PC-9 (cell line): ENCODE results near the gene C9orf152. TPM values are rescaled to one million over a fixed set of nuclear protein-coding genes. Genes with fewer than 3 reads are reported as not detected.

Source experiments
- BruUV-seq: library from RNA; stranded (reverse); fragments of 400-500 nt; replicated peaks from 2 replicates; lab custom pipeline; 2021; lab: Mats Ljungman, UMichigan
- CTCF ChIA-PET: fragments of 300-600 bp; sonication (Branson Sonifier 250); formaldehyde crosslinking; loops from one replicate; lab custom pipeline; 2022; ENCODE audit warnings: antibody characterized with exemption; lab: Charles Lee
- POLR2A ChIA-PET: fragments of 300-600 bp; sonication (Branson Sonifier 250); formaldehyde crosslinking; loops from one replicate; lab custom pipeline; 2022; ENCODE audit warnings: antibody characterized with exemption; ENCODE audit not compliant: unreplicated experiment; lab: Charles Lee
- DNase-seq, 2 experiments: peaks; one replicate each; pipeline versions ENCODE4 v3.0.0 to v3.0.0-alpha.2; 2015 to 2022; ENCODE audit warnings: mixed read lengths in 1 of 2
- H2AFZ ChIP-seq: fragments of 200-600 bp; sonication (generic); 2 replicates; pipeline ENCODE4 v1.8.1; 2017; ENCODE audit warnings: antibody characterized with exemption
- H3F3A ChIP-seq: fragments of 200-600 bp; sonication (generic); 2 replicates; pipeline ENCODE4 v1.8.1; 2017; ENCODE audit warnings: antibody characterized with exemption, mild to moderate bottlenecking, low read depth; ENCODE audit not compliant: insufficient read depth
- H3K27ac ChIP-seq: fragments of 200-600 bp; sonication (generic); 2 replicates; pipeline ENCODE4 v1.6.1; 2016; ENCODE audit warnings: mixed run types
- H3K27me3 ChIP-seq: fragments of 200-600 bp; sonication (generic); 2 replicates; pipeline ENCODE4 v1.6.1; 2016; ENCODE audit warnings: low read depth, mixed run types; ENCODE audit not compliant: insufficient read depth
- H3K36me3 ChIP-seq: fragments of 200-600 bp; sonication (generic); 2 replicates; pipeline ENCODE4 v1.6.1; 2016; ENCODE audit warnings: low read depth, mixed run types
- H3K4me1 ChIP-seq: fragments of 200-600 bp; sonication (generic); replicated peaks from 2 replicates; pipeline ENCODE4 v1.6.1; 2016; ENCODE audit warnings: mixed run types; ENCODE audit not compliant: insufficient read depth
- H3K4me2 ChIP-seq: fragments of 200-600 bp; sonication (generic); 2 replicates; pipeline ENCODE4 v1.6.1; 2017; ENCODE audit warnings: mixed run types
- H3K4me3 ChIP-seq: fragments of 200-600 bp; sonication (generic); 2 replicates; pipeline ENCODE4 v1.6.1; 2016; ENCODE audit warnings: mixed run types
- H3K79me2 ChIP-seq: fragments of 200-600 bp; sonication (generic); 2 replicates; pipeline ENCODE4 v1.6.1; 2017; ENCODE audit warnings: low read depth, mixed run types
- H3K9me2 ChIP-seq: fragments of 200-600 bp; sonication (generic); 2 replicates; pipeline ENCODE4 v1.8.1; 2017; ENCODE audit warnings: mild to moderate bottlenecking; ENCODE audit not compliant: insufficient read depth
- H3K9me3 ChIP-seq: fragments of 200-600 bp; sonication (generic); 2 replicates; pipeline ENCODE4 v1.8.1; 2016; ENCODE audit warnings: low read depth; ENCODE audit not compliant: insufficient read depth
- H4K20me1 ChIP-seq: fragments of 200-600 bp; sonication (generic); 2 replicates; pipeline ENCODE4 v1.8.1; 2017; ENCODE audit not compliant: insufficient read depth
- EZH2 ChIP-seq: fragments of 200-600 bp; sonication (generic); IDR thresholded peaks from 2 replicates; pipeline ENCODE4 v1.8.0; 2017; ENCODE audit warnings: antibody characterized with exemption, low read depth
- intact Hi-C: fragments of 100-400 bp; cut with micrococcal nuclease; formaldehyde crosslinking; loops from one replicate; pipeline ENCODE4 v1.10.0; 2022; ENCODE audit not compliant: unreplicated experiment
- total RNA-seq: library from RNA; stranded (reverse); gene quantifications from 2 replicates; pipeline ENCODE4 v1.2.3, GENCODE V29; 2021
- TF ChIP-seq, protein P1 (sequence below): fragments of 200-600 bp; sonication (generic); conservative IDR thresholded peaks from 2 replicates; pipeline ENCODE4 v1.6.1; 2017; ENCODE audit warnings: mixed run types, antibody characterized with exemption, mild to moderate bottlenecking, moderate library complexity

The C9orf152 gene
- total RNA-seq, 1 experiment from 2014 or later: 0.74 TPM

DNA sequence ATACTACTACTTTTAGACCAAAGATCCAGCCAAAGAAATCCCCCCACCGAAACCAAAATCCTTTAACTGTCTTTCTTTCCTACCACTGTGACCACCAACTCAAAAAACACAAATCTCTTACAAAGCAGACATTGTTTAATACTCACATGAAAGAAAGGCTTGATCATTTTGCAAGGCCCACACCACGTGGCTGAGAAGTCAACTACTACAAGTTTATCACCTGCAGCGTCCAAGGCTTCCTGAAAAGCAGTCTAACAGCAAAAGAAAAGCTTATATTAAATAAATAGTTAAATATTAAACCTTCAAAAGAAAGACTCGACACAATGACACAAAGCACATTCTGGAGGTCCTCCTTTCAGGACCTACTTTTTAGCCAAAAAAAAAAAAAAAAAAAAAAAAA, 43.3 kb upstream of the C9orf152 start:
- Histone ChIP-seq H3K4me1 (peaks cover 45% of the 10 kb centered on the region), H3K27me3 (no peaks in the 10 kb centered on the region), H2AFZ (no peak overlapping the region), H3K9me3 (no peaks in the 10 kb centered on the region), H3K9me2 (no peaks in the 10 kb centered on the region), H3K27ac (peak overlapping the region; percentile 16; the same call in 1 of the 2 replicates), H3K79me2 (peaks cover 99% of the 10 kb centered on the region), H3F3A (peaks cover 65% of the 10 kb centered on the region), H4K20me1 (peaks cover 91% of the 10 kb centered on the region), H3K4me3 (no peak overlapping the region), H3K36me3 (peaks cover 68% of the 10 kb centered on the region), H3K4me2 (no peak overlapping the region; the same call in 1 of the 2 replicates)
- DNase-seq: no peak
- TF ChIP-seq EZH2: no peak
- TF ChIP-seq, protein P1, sequence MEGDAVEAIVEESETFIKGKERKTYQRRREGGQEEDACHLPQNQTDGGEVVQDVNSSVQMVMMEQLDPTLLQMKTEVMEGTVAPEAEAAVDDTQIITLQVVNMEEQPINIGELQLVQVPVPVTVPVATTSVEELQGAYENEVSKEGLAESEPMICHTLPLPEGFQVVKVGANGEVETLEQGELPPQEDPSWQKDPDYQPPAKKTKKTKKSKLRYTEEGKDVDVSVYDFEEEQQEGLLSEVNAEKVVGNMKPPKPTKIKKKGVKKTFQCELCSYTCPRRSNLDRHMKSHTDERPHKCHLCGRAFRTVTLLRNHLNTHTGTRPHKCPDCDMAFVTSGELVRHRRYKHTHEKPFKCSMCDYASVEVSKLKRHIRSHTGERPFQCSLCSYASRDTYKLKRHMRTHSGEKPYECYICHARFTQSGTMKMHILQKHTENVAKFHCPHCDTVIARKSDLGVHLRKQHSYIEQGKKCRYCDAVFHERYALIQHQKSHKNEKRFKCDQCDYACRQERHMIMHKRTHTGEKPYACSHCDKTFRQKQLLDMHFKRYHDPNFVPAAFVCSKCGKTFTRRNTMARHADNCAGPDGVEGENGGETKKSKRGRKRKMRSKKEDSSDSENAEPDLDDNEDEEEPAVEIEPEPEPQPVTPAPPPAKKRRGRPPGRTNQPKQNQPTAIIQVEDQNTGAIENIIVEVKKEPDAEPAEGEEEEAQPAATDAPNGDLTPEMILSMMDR: no peak
- intact Hi-C loops: no loop called here
- ChIA-PET POLR2A (no interaction called here), CTCF (no interaction called here)
- BruUV-seq: no TSS peak

DNA sequence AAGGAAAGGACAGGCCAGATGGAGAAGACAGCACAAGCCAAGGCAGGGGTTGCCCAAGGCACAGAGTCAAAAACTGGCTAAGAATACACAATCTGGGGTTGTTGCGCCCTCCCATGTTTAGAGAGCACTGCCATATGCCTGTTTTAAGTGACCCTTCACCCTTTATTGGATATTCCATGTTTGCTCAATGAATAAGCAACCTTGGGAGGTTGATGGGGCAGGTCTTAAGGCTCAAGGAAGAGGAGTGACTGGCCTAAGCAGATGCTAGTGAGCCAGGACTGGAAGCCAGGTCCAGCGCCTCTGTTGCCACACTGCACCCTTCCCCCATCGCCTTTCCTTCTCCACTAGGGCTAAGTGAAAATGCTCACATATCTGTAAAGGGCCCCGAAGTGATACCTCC, 41.6 kb upstream of the C9orf152 start:
- Histone ChIP-seq H3K4me1 (peaks cover 45% of the 10 kb centered on the region), H3K9me2 (no peaks in the 10 kb centered on the region), H3K9me3 (no peaks in the 10 kb centered on the region), H3K27ac (peak overlapping the region; percentile 16; the same call in 1 of the 2 replicates), H2AFZ (no peak overlapping the region), H3K79me2 (peaks cover 88% of the 10 kb centered on the region), H4K20me1 (peaks cover 97% of the 10 kb centered on the region), H3K4me2 (no peak overlapping the region), H3K36me3 (peaks cover 72% of the 10 kb centered on the region), H3K4me3 (no peak overlapping the region), H3K27me3 (no peaks in the 10 kb centered on the region), H3F3A (peaks cover 77% of the 10 kb centered on the region)
- no peak for DNase-seq
- POLR2A ChIA-PET: interaction anchor here (0.6 kb wide), 1 partner anchor 186 kb away, joined by 3 read pairs; no protein-coding TSS in a partner anchor
- no TSS peak for BruUV-seq
- TF ChIP-seq, protein P1: no peak
- no peak for TF ChIP-seq EZH2
- intact Hi-C loops: no loop called here
- CTCF ChIA-PET: no interaction called here

DNA sequence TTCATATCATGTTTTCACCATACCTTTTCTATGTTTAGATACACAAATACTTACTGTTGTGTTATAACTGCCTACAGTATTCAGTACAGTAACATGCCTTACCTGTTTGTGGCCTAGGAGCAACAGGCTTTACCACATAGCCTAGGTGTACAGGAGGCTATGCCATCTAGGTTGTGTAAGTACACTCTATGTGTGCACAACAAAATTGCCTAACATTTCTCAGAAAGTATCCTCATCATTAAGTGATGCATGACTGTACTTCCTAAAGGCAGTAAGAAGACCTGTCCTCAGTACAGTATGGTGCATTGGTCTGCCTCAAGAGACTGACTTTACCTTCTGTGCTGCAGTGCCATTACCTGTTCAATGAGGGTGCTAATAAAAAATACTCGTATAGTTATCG, 40.4 kb upstream of the C9orf152 start:
- Histone ChIP-seq H4K20me1 (peaks cover 89% of the 10 kb centered on the region), H3K36me3 (peaks cover 71% of the 10 kb centered on the region)
- POLR2A ChIA-PET: no interaction called here

More for the DNA sequence above, 40.4 kb upstream of the C9orf152 start:
- no peak overlapping the region for H3K4me3 ChIP-seq
- peak in 1 of 2 experiments; percentile 77 for DNase-seq
- no peaks in the 10 kb centered on the region for H3K27me3 ChIP-seq
- no peak overlapping the region for H2AFZ ChIP-seq
- no peaks in the 10 kb centered on the region for H3K9me3 ChIP-seq
- H3K4me2 ChIP-seq: no peak overlapping the region
- peaks cover 86% of the 10 kb centered on the region for H3F3A ChIP-seq
- no peak for TF ChIP-seq EZH2
- TF ChIP-seq, protein P1: no peak
- no peaks in the 10 kb centered on the region for H3K9me2 ChIP-seq
- no TSS peak for BruUV-seq
- CTCF ChIA-PET: interaction anchor here (0.6 kb wide), 1 partner anchor 253 kb away, joined by 5 read pairs; no protein-coding TSS in a partner anchor
- intact Hi-C loops: no loop called here
- H3K79me2 ChIP-seq: peaks cover 76% of the 10 kb centered on the region
- no peak overlapping the region for H3K27ac ChIP-seq
- peaks cover 35% of the 10 kb centered on the region for H3K4me1 ChIP-seq
